SK-MEL-5 (cell line): ENCODE results near the gene CARMIL1. TPM values are rescaled to one million over a fixed set of nuclear protein-coding genes. Genes with fewer than 3 reads are reported as not detected.
A peak's percentile ranks its signal among the peaks of the same experiment; 100 is the strongest.

Experiments used
- DNase-seq: peaks from one replicate; pipeline ENCODE4 v3.0.0-alpha.2; 2016; ENCODE audit warnings: low read depth, low spot score
- in situ Hi-C: cut with HindIII; loops from 2 replicates; pipeline ENCODE4 v1.10.0; 2016; ENCODE audit warnings: low sequenced_read_pairs, high pct_unique_total_duplicates, low pct_unique_long_range_greater_than_20kb
- total RNA-seq: library from RNA; depleted of rRNA; stranded (reverse); fragments of >200 nt; shearing (Covaris generic); gene quantifications from 2 replicates; pipeline ENCODE4 v1.2.3, GENCODE V29; 2014

Gene CARMIL1
- total RNA-seq, 1 experiment from 2014 or later = 45.1 TPM

DNA sequence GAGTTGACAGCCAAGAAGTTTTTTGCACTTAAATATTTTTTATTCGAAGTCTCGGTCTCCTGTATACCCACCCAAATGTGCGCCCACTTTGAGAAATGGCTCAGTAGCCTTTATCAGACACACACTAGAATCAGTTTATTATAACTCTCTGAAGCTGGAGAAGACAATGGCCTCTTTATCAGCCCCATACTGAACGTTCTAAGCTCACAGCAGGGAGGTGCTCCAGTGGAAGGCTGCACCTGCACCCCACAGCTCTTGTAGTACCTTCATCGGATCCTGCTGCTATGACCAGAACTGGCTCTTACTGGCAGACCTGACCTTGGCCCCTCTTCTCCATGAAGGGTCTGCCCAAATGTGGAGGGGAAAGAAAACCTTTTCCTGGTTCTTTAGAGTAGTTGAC is 207.8 kb downstream of the CARMIL1 start:
- DNase-seq = peak; percentile 61
- in situ Hi-C loops = no loop called here

- in situ Hi-C loops = no loop called here
- DNase-seq = no peak
Measured at GRCh38 chr6:25488156-25488555, 209.0 kb downstream of the CARMIL1 start.

DNA sequence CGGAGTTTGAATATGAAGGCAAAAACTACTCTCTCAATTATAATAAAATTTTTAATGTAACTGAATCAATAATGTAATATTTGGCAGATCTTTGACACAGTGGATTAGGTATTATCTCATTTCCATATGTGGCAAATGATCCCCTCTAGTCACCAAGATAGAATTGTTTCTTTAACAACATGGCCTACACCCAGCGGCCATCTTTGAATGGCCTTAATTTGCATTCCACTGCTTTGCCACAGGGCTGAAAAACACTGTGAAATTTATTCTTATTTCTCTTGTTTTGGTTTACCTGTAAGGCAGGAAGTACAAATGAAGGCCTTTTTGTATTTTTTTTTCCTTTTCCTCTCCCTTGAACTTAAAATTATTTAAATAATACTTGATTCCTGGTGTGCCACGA is 210.2 kb downstream of the CARMIL1 start:
- in situ Hi-C loops = no loop called here
- no peak for DNase-seq

DNA sequence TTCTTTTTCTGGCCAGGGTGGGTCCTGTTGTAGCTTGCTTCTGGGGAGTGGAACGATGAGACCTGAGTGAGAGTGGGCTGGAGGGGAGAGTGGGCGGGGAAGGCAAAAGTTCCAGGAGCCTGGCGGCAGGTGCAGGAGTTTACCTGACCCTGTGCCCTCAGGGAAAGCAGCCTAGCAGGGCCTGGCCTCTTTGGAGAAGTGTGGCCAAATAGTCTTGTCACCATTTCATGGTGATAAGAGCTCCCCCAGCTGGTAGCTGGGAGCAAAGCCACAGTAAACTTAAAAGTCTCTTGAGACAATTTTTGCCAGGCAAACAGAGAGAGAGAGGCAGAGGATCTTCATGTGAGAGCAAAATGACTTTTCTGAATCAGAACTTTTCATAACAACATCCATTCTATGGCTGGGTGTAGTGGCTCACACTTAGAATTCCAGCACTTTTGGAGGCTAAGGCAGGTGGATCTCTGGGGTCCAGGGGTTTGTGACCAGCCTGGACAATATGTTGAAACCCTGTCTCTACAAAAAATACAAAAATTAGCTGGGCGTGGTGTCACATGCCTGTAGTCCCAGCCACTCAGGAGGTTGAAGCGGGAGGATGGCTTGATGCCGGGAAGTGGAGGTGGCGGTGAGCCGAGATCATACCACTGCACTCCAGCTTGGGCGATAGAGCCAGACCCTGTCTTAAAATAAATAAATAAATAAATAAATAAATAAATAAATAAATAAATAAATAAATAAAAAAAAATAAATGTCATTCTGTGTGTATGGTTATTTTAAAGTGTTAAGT is 211.0 kb downstream of the CARMIL1 start:
- DNase-seq = peak; percentile 94
- in situ Hi-C loops = no loop called here

- DNase-seq = no peak
- in situ Hi-C loops = no loop called here
Measured at GRCh38 chr6:25492951-25493350, 213.8 kb downstream of the CARMIL1 start.

- in situ Hi-C loops = no loop called here
- DNase-seq = no peak
Measured at GRCh38 chr6:25494469-25494868, 215.3 kb downstream of the CARMIL1 start.

GRCh38 chr6:25497383-25498040 is 218.3 kb downstream of the CARMIL1 start:
- in situ Hi-C loops = no loop called here
- no peak for DNase-seq

DNA sequence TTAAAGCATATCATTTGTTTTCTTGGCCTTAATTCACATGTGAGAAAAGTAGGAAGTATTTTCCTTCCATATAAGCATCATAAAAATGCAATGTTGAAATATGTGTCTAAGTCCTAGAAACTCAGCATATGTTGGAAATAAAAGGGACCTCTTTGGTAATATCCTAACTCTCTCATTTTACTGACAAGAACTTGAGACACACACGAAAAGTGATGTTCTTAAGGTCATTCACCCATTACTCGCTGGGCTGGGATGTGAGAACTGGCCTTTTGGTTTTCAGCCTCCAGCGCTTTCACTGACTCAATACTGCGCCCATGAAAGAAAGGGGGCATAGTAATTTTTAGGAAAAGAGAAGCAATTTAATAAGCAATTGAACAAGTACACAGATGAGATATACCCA is 219.3 kb downstream of the CARMIL1 start:
- DNase-seq = peak; percentile 25
- in situ Hi-C loops = no loop called here

DNA sequence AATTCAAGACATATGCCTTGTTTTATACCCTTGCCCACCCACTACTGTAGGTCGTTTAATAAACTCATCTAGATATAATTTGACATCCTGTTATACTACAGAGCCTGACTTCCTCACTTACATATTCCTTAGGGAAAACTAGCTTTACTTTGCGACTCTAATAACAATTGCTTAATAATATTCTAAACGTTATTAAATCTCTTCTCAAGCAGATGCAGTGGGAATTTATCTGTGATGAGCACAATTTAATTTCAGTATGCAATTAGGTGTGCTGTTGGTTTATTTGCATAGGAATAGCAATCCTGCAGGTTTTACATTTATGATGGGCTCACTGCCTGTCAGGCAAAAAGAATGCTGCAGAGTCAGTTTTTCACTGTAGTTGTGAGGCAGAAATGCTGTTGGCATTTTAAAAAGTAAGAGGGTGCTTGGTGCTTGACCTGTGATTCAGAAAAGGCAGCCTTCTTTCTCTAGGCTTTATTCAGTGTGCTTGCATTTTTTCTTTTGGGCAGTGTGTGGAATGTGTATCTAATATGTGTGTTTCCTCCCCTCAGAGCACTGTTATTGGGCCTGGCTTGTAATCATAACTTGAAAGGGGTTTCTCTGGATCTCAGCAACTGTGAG is 220.6 kb downstream of the CARMIL1 start:
- in situ Hi-C loops = no loop called here
- no peak for DNase-seq

DNA sequence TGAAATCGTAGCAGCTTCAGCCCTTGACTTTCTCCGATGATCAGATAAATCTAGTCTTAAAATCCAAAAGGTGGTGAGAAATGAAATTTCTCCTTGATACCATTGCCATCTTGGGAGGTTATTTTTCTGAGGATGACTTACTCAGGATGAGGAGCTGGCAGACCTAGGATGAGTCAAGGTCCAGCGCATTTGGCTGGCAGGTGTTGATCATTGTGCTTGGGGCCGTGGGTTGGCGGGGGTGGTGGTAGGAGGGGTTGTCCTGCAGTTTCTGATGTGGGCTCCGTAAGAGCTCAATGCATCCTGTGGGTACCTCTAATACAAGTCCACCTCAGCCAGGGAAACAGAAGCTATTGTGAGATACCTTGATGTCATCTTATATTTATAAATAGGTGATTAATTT is 224.5 kb downstream of the CARMIL1 start:
- DNase-seq = no peak
- in situ Hi-C loops = no loop called here

DNA sequence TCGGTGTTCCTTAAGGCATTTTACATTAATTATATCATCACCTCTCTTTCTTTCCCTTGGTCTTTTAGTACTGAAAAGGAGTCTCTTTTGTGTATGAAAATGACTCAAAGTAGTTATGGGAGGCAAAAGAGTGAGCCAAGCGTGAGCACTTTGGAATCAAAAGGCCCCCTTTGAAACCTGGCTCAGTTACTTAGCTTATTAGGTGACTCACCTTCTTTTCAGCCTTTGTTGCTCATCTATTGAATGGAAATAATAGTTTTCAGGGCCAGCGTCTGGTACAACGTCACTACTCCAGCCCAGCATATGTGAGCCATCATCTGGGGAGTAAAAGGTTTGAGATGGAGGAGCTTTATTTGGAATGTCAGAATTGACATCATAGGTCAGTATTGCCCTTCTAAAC is 225.5 kb downstream of the CARMIL1 start:
- in situ Hi-C loops = no loop called here
- DNase-seq = no peak

DNA sequence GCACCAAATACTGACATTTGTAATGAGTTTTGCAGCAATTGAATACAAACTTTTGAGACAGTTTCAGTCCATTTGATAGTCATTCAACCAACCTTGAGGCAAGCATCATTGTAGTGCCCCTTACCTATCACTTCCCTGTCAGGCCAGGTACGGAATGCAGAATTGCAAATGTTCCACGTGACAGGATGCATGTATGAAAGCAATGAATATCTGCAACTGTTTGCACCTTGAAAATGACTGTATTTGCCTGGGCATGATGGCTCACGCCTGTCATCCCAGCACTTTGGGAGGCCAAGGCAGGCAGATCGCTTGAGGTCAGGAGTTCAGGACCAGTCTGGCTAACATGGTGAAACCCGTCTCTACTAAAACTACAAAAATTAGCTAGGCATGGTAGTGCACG is 226.8 kb downstream of the CARMIL1 start:
- DNase-seq = no peak
- in situ Hi-C loops = no loop called here

GRCh38 chr6:25508051-25508450 is 228.9 kb downstream of the CARMIL1 start:
- DNase-seq = no peak
- in situ Hi-C loops = no loop called here

DNA sequence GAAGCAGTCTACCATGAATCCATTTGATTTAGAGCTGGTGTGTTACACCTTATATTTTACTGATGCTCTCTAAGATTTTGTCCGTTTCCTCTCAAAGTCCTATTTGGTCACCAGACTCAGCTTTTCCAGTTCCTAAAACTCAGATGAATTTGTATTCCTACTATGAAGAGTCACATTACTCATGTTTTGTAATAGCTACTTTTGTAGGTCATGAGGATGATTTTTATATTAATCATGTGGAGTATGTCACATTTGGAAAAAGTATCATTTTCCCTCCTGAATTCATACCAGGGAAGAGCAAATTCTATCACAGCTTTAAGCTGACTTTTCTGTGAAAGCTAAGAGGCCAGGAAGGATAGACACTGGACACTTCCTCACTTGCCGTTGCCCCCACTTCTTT is 232.2 kb downstream of the CARMIL1 start:
- in situ Hi-C loops = no loop called here
- DNase-seq = no peak

DNA sequence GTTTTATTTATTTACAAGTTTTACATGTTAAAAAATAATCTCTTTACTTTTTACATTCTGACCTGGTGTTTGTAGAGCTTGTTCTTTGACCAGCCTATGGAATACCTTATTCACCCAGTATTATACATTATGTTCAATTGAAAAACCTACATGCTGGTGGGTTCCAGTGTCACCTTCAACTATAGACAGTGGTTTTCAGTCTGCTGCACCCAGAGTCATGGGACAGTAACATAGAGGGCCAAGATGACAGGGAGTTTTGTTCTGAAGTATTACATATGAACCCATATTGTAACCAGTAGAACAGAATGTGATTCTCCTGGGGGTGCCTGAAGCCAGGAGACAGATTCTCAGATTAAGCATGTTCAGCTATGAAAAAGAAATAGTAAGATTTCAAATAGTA is 233.4 kb downstream of the CARMIL1 start:
- DNase-seq = no peak
- in situ Hi-C loops = no loop called here

DNA sequence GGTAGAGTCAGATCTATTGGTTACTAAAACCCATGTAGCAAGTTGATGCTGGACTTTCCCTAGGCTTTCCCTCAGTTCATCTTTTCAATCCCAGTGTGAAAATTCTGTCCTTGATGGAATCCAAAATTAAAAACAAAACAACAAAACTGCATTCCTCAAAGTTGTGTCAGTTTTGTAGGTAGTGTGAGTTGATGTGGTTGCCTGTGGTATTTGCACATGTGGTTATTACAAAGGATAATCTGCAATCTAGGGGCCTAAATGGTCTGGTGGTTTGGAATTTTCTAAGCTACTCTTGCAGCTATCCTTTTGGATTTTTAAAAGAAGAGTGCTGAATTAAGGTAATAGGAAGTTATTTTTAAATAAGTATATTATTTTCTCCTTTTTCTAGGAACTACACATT is 240.7 kb downstream of the CARMIL1 start:
- in situ Hi-C loops = no loop called here
- no peak for DNase-seq

GRCh38 chr6:25524542-25524941 is 245.4 kb downstream of the CARMIL1 start:
- in situ Hi-C loops = no loop called here
- DNase-seq = no peak

DNA sequence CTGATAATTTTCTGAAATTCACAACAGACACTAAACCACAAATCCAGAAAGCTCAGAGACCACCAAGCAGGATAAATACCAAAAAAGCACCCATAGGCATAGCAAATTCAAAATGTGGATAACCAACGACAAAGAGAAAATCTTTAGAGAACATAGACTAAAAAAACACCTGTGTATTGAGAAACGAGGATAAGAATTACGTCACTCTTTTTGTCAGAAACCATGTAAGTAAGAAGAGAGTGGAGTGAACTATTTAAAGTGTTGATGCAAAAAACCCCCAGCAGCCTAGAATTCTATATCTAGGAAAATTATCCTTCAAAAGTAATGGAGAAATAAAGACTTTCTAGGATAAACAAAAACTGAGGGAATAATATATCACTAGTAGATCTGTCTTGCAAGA is 245.9 kb downstream of the CARMIL1 start:
- in situ Hi-C loops = no loop called here
- DNase-seq = no peak
